A549 (cell line): ENCODE results near the gene RAB5A.

Experiments
- CBX8 ChIP-seq: fragments of 200-600 bp; sonication (generic); IDR thresholded peaks from 2 replicates; pipeline ENCODE4 v1.6.1; 2016
- CTCF ChIP-seq: fragments of >200 bp; sonication (Bioruptor Twin); formaldehyde crosslinking; IDR thresholded peaks from 3 replicates; pipeline ENCODE4 v1.5.1; 2016
- EHMT2 ChIP-seq: fragments of 200-600 bp; sonication (generic); IDR thresholded peaks from 2 replicates; pipeline ENCODE4 v1.6.1; 2016; ENCODE audit warnings: antibody characterized with exemption, low read depth, mild to moderate bottlenecking, moderate library complexity
- ESRRA ChIP-seq: fragments of 150-350 bp; IDR thresholded peaks from 2 replicates; pipeline ENCODE4 v1.6.1; 2014; ENCODE audit warnings: mild to moderate bottlenecking, low read length, borderline replicate concordance
- NFE2L2 ChIP-seq: fragments of 150-350 bp; conservative IDR thresholded peaks from 2 replicates; pipeline ENCODE4 v1.6.1; 2014; ENCODE audit warnings: low read length
- POLR2A ChIP-seq: IDR thresholded peaks from 2 replicates; pipeline ENCODE4 v1.6.1; 2012; ENCODE audit warnings: mild to moderate bottlenecking, low read length
- REST ChIP-seq: fragments of 200-600 bp; sonication (generic); IDR thresholded peaks from 2 replicates; pipeline ENCODE4 v1.6.1; 2016; ENCODE audit warnings: antibody characterized with exemption, mild to moderate bottlenecking, moderate library complexity
- SMC3 ChIP-seq: fragments of >200 bp; sonication (Bioruptor Twin); formaldehyde crosslinking; IDR thresholded peaks from 3 replicates; pipeline ENCODE4 v1.6.1; 2018; ENCODE audit warnings: inconsistent platforms
- USF2 ChIP-seq: fragments of 450-650 bp; IDR thresholded peaks from 2 replicates; pipeline ENCODE4 v1.6.1; 2014; ENCODE audit warnings: antibody characterized with exemption

- no peak for TF ChIP-seq POLR2A
- TF ChIP-seq CTCF: no peak
- TF ChIP-seq SMC3: no peak
- TF ChIP-seq EHMT2: no peak
- no peak for TF ChIP-seq NFE2L2
- no peak for TF ChIP-seq USF2
- TF ChIP-seq REST: no peak
- no peak for TF ChIP-seq ESRRA
- no peak for TF ChIP-seq CBX8
Measured at GRCh38 chr3:19970327-19970726, 23.4 kb downstream of the RAB5A start.
